ENCODE data around the gene EMID1. TPM values are rescaled to one million over a fixed set of nuclear protein-coding genes. Genes with fewer than 3 reads are reported as not detected.

EMID1 gene
- total RNA-seq, 1 donor from 2014 or later = not detected

DNA sequence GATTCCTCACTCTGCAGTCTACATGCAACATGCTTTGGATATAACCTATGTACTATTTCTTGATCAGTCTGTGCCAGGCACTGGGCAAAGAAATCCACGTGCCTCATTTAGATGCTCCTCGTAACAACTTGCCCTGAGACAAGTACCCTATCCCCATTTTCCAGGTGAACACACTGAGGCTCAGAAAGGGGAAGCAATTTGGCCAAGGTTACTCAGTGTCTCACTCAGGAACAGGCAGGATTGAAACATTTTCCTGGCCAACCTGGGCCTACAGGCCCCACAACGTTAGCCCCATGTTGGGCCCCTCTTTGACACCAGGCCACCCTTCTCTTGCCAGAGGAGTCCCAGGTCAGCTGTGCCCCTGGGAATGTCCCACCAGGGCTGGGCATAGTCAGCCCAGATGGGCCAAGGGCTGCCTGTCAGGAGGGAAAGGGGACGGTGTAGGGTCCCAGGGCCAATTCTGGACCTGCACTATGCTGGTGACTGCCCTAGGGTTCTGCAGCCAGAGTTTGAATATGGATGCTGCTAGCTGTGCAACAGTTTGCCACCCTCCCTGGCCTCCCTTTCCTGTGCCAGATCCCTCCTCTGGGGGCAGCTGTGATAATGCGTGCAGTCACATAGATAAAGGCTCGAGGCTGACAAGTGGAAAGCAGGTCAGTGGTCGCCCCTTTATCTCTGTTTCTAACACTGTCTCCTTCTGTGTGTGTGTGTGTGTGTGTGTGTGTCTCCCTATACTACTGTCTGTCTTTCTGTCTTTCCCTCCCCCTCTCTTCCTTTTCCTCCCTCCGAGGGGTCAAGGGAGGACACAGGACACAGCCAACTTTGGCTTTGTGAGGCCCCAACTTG, 10.4 kb upstream of the EMID1 start:
- DNase-seq (ENCODE audit: low read depth, low spot score) = no peak

GRCh38 chr22:29195964-29196666, 9.6 kb upstream of the EMID1 start:
- no peak for DNase-seq (ENCODE audit: low read depth, low spot score)

- no peak for DNase-seq (ENCODE audit: low read depth, low spot score)
Observed at GRCh38 chr22:29197096-29197495, 8.6 kb upstream of the EMID1 start.

DNA sequence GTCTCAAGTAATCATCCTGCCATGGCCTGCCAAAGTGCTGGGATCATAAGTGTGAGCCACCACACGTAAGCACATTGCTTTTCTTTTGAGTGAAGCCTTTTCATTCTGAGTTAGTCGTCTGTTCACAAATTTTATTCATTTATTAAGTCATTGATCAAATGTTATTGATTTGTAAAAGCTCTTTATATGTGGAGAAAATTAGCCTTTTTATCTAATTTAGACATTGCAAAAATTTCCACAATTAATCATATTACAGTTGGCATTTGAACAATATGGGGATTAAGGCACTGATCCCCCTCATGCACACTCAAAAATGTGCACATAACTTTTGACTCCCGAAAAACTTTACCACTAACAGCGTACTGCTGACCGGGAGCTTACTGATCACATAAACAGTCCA, 7.5 kb upstream of the EMID1 start:
- no peak for DNase-seq (ENCODE audit: low read depth, low spot score)

GRCh38 chr22:29199702-29200400, 5.8 kb upstream of the EMID1 start:
- DNase-seq (ENCODE audit: low read depth, low spot score) = no peak

DNA sequence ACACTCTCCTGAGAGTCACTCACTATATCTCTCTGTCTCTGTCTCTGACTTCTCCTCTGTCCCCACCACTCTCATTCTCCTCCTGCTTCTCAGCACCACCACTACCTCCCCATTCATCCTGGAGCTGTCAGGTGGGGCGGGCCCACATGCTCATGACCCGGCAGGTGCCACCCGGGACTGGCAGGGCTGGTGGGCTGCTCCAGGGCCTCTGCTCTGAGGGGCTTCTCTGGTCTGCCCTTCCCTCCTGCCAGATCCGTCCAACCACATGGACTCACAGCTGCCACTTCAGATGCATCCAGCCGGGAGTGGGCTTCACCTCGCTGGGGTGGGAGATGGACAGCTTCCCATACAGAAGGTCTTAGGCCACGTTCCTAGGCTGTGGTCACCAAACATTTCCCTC, 4.8 kb upstream of the EMID1 start:
- no peak for DNase-seq (ENCODE audit: low read depth, low spot score)

DNA sequence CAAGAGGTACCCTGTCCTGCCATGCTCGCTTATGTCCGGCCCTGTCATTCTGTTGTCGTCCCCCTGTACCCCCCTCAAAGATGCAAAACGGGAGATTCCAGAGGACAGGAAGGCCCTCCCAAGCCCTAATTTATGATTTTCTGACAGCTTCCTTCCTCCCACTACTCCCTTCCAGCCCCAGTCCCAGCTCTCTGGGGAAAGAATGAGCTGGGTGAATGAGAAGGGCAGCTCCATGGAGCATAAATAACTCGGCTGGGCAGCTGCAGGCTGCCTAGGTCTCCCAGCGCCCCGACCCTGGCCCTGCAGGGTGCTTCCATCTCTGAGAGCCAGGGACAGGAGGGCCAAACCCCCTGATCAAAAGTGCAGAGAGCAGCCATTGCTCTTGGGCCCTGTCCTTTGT, 3.9 kb upstream of the EMID1 start:
- no peak for DNase-seq (ENCODE audit: low read depth, low spot score)

GRCh38 chr22:29202212-29203192, 3.2 kb upstream of the EMID1 start:
- DNase-seq (ENCODE audit: low read depth, low spot score) = no peak

GRCh38 chr22:29203488-29204454, 1.9 kb upstream of the EMID1 start:
- no peak for DNase-seq (ENCODE audit: low read depth, low spot score)

DNA sequence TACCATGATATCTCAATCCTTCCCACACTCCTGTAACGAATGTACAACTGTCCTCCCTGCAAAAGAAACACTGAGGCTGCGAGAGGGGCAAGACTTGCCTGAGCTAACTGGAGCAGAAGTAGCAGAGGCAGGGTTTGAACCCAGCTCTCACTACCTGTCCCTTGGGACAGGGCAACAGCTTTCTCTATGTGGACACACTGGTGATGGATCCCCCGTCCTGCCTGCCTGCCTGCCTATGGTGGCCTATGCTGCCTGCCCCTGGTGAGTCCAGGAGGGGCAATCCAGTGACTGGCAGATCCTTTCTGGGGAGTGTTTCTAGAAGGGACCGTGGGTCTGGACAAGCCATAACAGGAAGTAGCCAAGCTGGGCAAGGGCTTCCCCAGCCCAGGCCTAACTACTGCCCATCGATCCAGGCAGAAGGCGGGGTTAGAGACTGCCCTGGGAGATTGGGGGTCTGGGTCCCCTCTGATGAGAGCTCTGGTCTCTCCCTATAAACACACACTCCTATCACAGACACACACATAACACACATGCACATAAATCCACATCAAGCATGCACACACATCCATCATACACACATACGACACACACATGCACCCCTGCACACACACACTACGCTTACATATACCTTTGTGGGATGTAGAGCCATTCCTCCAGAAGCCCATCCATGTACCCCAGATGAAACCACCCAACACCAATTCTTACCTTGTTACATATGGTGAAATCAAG, 1.1 kb upstream of the EMID1 start:
- no peak for DNase-seq (ENCODE audit: low read depth, low spot score)

- no peak for DNase-seq (ENCODE audit: low read depth, low spot score)
Observed at GRCh38 chr22:29205252-29205593, 473 bp upstream of the EMID1 start.

GRCh38 chr22:29206372-29207242, 911 bp downstream of the EMID1 start:
- DNase-seq (ENCODE audit: low read depth, low spot score) = no peak

GRCh38 chr22:29207243-29207550, 1.5 kb downstream of the EMID1 start:
- no peak for DNase-seq (ENCODE audit: low read depth, low spot score)

- DNase-seq (ENCODE audit: low read depth, low spot score) = no peak
Observed at GRCh38 chr22:29207562-29208501, 2.1 kb downstream of the EMID1 start.

DNA sequence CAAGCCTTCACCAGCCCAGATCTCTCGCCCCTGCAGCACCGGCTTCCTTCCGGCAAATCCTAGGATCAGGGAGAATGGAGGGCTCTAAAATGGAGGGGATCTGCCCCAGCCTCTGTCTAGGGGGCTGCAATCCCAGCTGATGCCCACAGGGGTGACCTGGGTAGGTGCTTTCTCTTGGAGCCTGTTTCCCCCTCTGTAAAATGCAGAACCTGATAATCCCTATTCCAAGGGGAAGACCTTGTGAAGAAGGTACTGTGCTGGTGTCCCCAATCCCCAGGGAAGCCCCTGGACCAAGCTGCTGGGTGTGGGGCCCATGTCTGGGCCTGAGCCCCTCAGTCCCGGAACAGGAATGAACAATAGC, 2.8 kb downstream of the EMID1 start:
- no peak for DNase-seq (ENCODE audit: low read depth, low spot score)

GRCh38 chr22:29208879-29209623, 3.4 kb downstream of the EMID1 start:
- DNase-seq (ENCODE audit: low read depth, low spot score) = no peak

GRCh38 chr22:29209624-29209929, 3.9 kb downstream of the EMID1 start:
- DNase-seq (ENCODE audit: low read depth, low spot score) = no peak

All from pulmonary artery endothelial cell (primary cell).